22Rv1 (cell line): Measurements from ENCODE around the gene NOX1.

ENCODE experiments used
- CTCF ChIP-seq: fragments of 450-650 bp; IDR thresholded peaks from 2 replicates; pipeline ENCODE4 v1.5.1; 2017; ENCODE audit warnings: mild to moderate bottlenecking
- ZFX ChIP-seq: fragments of 450-650 bp; IDR thresholded peaks from 2 replicates; pipeline ENCODE4 v1.6.1; 2017; ENCODE audit warnings: antibody characterized with exemption, borderline replicate concordance

GRCh38 chrX:100852810-100853209 is 21.3 kb downstream of the NOX1 start:
- TF ChIP-seq CTCF (no peak), ZFX (no peak)
